Thymus (tissue), 11 donors: ENCODE data around the gene CWH43. TPM values are rescaled to one million over a fixed set of nuclear protein-coding genes. Genes with fewer than 3 reads are reported as not detected.
"Not testable (repeated sequence)": the region's sequence is repeated elsewhere in the genome, so short reads cannot be mapped to it uniquely, and the experiment has no call there.

Experiments used
- DNase-seq, 9 donors: peaks; one replicate each; pipeline ENCODE4 v3.0.0-alpha.2; 2013; ENCODE audit warnings: low spot score in 9 of 9, low read depth in 6 of 9, missing footprints in 1 of 9
- H3K27ac ChIP-seq, 2 donors: one replicate each; pipeline ENCODE4 v1.5.1; 2013; ENCODE audit warnings: control low read depth in 1 of 2, low read depth in 1 of 2, low read length in 1 of 2, mild to moderate bottlenecking in 1 of 2, moderate library complexity in 1 of 2
- H3K27me3 ChIP-seq, 2 donors: one replicate each; pipeline ENCODE4 v1.5.1; 2013; ENCODE audit warnings: low read length in 1 of 2; ENCODE audit not compliant: control insufficient read depth in 2 of 2, insufficient read depth in 1 of 2
- H3K36me3 ChIP-seq, 2 donors: one replicate each; pipeline ENCODE4 v1.5.1; 2013; ENCODE audit warnings: low read length in 1 of 2, mild to moderate bottlenecking in 1 of 2, moderate library complexity in 1 of 2; ENCODE audit not compliant: control insufficient read depth in 2 of 2, insufficient read depth in 2 of 2
- H3K4me1 ChIP-seq, 2 donors: one replicate each; pipeline ENCODE4 v1.5.1; 2013; ENCODE audit warnings: low read length in 2 of 2; ENCODE audit not compliant: control insufficient read depth in 2 of 2, insufficient read depth in 2 of 2
- H3K4me3 ChIP-seq, 2 donors: one replicate each; pipeline ENCODE4 v1.5.1; 2013; ENCODE audit warnings: low read length in 2 of 2, control low read depth in 1 of 2, mild to moderate bottlenecking in 1 of 2
- H3K9me3 ChIP-seq, 2 donors: one replicate each; pipeline ENCODE4 v1.5.1; 2013; ENCODE audit warnings: low read length in 1 of 2, mild to moderate bottlenecking in 1 of 2; ENCODE audit not compliant: control insufficient read depth in 2 of 2, insufficient read depth in 1 of 2
- WGBS: extraction: QIAGEN DNeasy Blood & Tissue Kit; methylation state at CpG from one replicate; pipeline ENCODE4 v1.1.7; 2013; 5-methylcytosine and 5-hydroxymethylcytosine counted together
- polyA plus RNA-seq: library from polyadenylated mRNA; stranded (reverse); fragments of 200-250 nt; gene quantifications from one replicate; pipeline ENCODE4 v1.2.3, GENCODE V29; 2013
- total RNA-seq: library from RNA; stranded (reverse); fragments of 120-200 nt; gene quantifications from one replicate; pipeline ENCODE4 v1.2.4, GENCODE V29; 2013
- donor health status: healthy.

CWH43 gene
- total and polyA plus RNA-seq, 2 donors = 0.09 to 1.3 TPM

DNA sequence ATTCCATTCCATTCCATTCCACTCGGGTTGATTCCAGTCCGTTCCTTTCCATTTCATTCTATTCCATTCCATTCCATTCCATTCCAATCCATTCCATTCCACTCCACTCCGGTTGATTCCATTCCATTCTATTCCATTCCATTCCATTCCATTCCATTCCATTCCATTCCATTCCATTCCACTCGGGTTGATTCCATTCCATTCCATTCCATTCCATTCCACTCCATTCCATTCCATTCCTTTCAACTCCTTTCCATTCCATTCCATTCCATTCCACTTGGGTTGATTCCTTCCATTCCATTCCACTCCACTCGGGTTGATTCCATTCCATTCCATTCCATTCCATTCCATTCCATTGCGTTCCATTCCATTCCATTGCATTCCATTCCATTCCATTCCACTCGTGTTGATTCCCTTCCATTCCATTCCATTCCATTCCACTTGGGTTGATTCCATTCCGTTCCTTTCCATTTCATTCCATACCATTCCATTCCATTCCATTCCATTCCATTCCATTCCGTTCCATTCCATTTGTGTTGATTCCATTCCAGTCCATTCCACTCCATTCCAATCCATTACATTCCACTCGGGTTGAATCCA is 123.6 kb downstream of the CWH43 start:
- 65% methylated on average over 10 of the region's 10 CpGs for WGBS
- not testable (repeated sequence) for H3K4me1 ChIP-seq, H3K27me3 ChIP-seq, H3K9me3 ChIP-seq, H3K4me3 ChIP-seq, H3K36me3 ChIP-seq, DNase-seq, H3K27ac ChIP-seq

DNA sequence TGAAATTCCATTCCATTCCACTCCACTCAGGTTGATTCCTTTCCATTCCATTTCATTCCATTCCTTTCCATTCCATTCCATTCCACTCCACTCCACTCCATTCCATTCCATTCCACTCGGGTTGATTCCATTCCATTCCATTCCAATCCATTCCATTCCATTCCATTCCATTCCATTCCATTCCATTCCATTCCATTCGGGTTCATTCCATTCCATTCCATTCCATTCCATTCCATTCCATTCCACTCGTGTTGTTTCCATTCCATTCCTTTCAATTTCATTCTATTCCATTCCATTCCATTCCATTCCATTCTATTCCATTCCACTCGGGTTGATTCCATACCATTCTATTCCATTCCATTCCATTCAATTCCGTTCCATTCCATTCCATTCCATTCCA is 124.5 kb downstream of the CWH43 start:
- not testable (repeated sequence) for DNase-seq, H3K9me3 ChIP-seq, H3K4me1 ChIP-seq, H3K27me3 ChIP-seq, H3K36me3 ChIP-seq, H3K4me3 ChIP-seq, H3K27ac ChIP-seq
- WGBS = 73% methylated on average over 5 of the region's 5 CpGs

Other genes with a start within 250 kb of the CWH43 start
- 44.2 TPM for gene FRYL, start 206.0 kb upstream of the CWH43 start, total RNA-seq
- 33.2 TPM for gene FRYL, start 206.0 kb upstream of the CWH43 start, polyA plus RNA-seq
- gene OCIAD1, start 155.2 kb upstream of the CWH43 start, total RNA-seq = 105 TPM
- gene OCIAD1, start 155.2 kb upstream of the CWH43 start, polyA plus RNA-seq = 182 TPM
- 106 TPM for gene OCIAD2, start 79.5 kb upstream of the CWH43 start, total RNA-seq
- 75.8 TPM for gene OCIAD2, start 79.5 kb upstream of the CWH43 start, polyA plus RNA-seq